Measurements from ENCODE around the gene GDI2.

GRCh38 chr10:5776136-5776880 is 36.9 kb downstream of the GDI2 start:
- TF ChIP-seq CTCF (conservative IDR thresholded peaks at IDR 0.05; ENCODE audit: low read depth, low read length) (peak; percentile 28; the same call in 1 of the 2 replicates), EZH2 (IDR thresholded peaks at IDR 0.05; ENCODE audit: borderline replicate concordance, low read depth, low read length, poor library complexity, severe bottlenecking) (no peak)

Measured in A673 (cell line).